IPS-NIHi11 (cell line): ENCODE measurements around the gene GVQW3.
A peak's percentile ranks its signal among the peaks of the same experiment; 100 is the strongest.

Source experiments
- DNase-seq: peaks from one replicate; pipeline ENCODE4 v3.0.0; 2012; ENCODE audit warnings: mixed read lengths, low spot score

Gene GVQW3

GRCh38 chr11:76445121-76446084, 64.3 kb downstream of the GVQW3 start:
- DNase-seq, result peak; percentile 86

GRCh38 chr11:76448506-76448905, 67.4 kb downstream of the GVQW3 start:
- DNase-seq, result peak; percentile 27

GRCh38 chr11:76453248-76453647, 72.1 kb downstream of the GVQW3 start:
- no peak for DNase-seq

- DNase-seq, result peak; percentile 68
These were observed 74.2 kb downstream of the GVQW3 start for GRCh38 chr11:76455331-76455730.

GRCh38 chr11:76455931-76456330, 74.8 kb downstream of the GVQW3 start:
- no peak for DNase-seq

GRCh38 chr11:76456571-76456970, 75.4 kb downstream of the GVQW3 start:
- DNase-seq, result no peak
